ENCODE measurements around the gene APBA3. TPM values are rescaled to one million over a fixed set of nuclear protein-coding genes. Genes with fewer than 3 reads are reported as not detected.

APBA3 gene
- total and polyA plus RNA-seq, 9 of the 15 experiments (the other 6 are each of a cell fraction or from before 2014, with no cell fraction given), result 0.10 to 29.5 (median 11.5) TPM

DNA sequence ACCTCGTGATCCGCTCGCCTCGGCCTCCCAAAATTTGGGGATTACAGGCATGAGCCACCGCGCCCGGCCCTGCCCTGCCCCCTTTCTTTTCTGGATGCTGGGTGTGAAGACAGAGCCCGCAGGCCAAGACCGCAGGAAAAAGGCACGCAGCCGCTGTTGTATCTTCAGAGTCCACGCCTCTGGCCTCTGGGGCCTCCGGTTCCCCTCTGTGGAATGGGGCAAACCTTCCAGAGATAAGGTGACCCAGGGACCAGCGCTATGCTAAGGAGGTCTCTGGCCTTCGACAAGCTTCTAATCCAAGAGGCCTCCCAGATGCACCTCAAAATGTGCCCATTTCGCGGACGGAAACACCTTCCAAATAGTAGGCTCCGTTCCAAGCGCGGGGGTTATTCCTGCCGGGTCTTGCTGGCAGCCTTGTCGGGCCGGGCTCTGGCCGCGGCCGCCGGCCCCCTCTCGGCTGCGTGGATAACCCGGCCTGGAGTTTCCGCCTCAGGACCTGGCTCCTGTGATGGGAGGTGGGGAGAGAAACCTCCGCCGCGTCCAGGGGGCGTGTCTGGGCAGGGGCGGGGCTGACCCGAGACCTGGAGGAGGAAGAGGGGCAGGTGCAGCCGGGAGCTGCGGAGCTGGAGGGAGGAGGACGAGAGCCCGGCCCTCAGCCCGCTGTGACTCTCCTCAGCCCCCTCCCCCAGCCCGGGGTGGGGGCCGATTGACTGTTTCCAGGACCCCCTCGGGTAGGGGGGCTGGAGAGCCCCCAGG lies 40.2 kb downstream of the APBA3 start (continued):
- TF ChIP-seq, protein P1, sequence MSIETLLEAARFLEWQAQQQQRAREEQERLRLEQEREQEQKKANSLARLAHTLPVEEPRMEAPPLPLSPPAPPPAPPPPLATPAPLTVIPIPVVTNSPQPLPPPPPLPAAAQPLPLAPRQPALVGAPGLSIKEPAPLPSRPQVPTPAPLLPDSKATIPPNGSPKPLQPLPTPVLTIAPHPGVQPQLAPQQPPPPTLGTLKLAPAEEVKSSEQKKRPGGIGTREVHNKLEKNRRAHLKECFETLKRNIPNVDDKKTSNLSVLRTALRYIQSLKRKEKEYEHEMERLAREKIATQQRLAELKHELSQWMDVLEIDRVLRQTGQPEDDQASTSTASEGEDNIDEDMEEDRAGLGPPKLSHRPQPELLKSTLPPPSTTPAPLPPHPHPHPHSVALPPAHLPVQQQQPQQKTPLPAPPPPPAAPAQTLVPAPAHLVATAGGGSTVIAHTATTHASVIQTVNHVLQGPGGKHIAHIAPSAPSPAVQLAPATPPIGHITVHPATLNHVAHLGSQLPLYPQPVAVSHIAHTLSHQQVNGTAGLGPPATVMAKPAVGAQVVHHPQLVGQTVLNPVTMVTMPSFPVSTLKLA (conservative IDR thresholded peaks at IDR 0.05), result peak; percentile 51 to 65; a peak in 3 of 4 replicates
- no peak for TF ChIP-seq ZNF551 (CRISPR knock-in tag; IDR thresholded peaks at IDR 0.05)
- peak; percentile 99 for TF ChIP-seq HDAC2 (IDR thresholded peaks at IDR 0.05)
- TF ChIP-seq SP1 (CRISPR knock-in tag; IDR thresholded peaks at IDR 0.05), result peak; percentile 99
- TF ChIP-seq NR4A1 (CRISPR knock-in tag; IDR thresholded peaks at IDR 0.05), result no peak
- TF ChIP-seq NR4A1 (tag; IDR thresholded peaks at IDR 0.05), result peak; percentile 72; the same call in 1 of the 2 replicates
- TF ChIP-seq HDGF (IDR thresholded peaks at IDR 0.05), result peak; percentile 95
- TF ChIP-seq POLR2G (IDR thresholded peaks at IDR 0.05; ENCODE audit: low read depth, low read length), result peak; percentile 78
- peak; percentile 94 to 99 for TF ChIP-seq RCOR1 (IDR thresholded peaks at IDR 0.05; ENCODE audit: borderline replicate concordance in 1 of 2, low read depth in 2 of 2, low read length in 2 of 2)
- peak; percentile 91 for TF ChIP-seq CXXC5 (CRISPR knock-in tag; IDR thresholded peaks at IDR 0.05)
- TF ChIP-seq YY1 (IDR thresholded peaks at IDR 0.05; ENCODE audit: borderline replicate concordance in 1 of 3, control insufficient read depth in 1 of 3, extremely low read depth in 1 of 3, insufficient read depth in 3 of 3, insufficient read length in 1 of 3, insufficient replicate concordance in 2 of 3, low read depth in 1 of 3, low read length in 2 of 3), result peak in 2 of 3 experiments; percentile 76 to 83
- TF ChIP-seq TRIM24 (IDR thresholded peaks at IDR 0.05), result peak; percentile 35 to 55; a peak in 3 of 4 replicates
- TF ChIP-seq RBM25 (IDR thresholded peaks at IDR 0.05; ENCODE audit: low read depth, low read length, severe bottlenecking), result peak; percentile 99
- TF ChIP-seq CBX3 (IDR thresholded peaks at IDR 0.05; ENCODE audit: borderline replicate concordance in 1 of 2, low read length in 2 of 2), result peak in 1 of 2 experiments; percentile 97; a peak in 2 of 3 replicates
- no peak for TF ChIP-seq NR3C1 (CRISPR knock-in tag; IDR thresholded peaks at IDR 0.05)
- TF ChIP-seq ARNT (IDR thresholded peaks at IDR 0.05), result peak; percentile 90 to 95; a peak in 3 of 4 replicates
- TF ChIP-seq, protein P2, sequence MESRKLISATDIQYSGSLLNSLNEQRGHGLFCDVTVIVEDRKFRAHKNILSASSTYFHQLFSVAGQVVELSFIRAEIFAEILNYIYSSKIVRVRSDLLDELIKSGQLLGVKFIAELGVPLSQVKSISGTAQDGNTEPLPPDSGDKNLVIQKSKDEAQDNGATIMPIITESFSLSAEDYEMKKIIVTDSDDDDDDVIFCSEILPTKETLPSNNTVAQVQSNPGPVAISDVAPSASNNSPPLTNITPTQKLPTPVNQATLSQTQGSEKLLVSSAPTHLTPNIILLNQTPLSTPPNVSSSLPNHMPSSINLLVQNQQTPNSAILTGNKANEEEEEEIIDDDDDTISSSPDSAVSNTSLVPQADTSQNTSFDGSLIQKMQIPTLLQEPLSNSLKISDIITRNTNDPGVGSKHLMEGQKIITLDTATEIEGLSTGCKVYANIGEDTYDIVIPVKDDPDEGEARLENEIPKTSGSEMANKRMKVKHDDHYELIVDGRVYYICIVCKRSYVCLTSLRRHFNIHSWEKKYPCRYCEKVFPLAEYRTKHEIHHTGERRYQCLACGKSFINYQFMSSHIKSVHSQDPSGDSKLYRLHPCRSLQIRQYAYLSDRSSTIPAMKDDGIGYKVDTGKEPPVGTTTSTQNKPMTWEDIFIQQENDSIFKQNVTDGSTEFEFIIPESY (CRISPR knock-in tag; IDR thresholded peaks at IDR 0.05), result peak; percentile 84; the same call in 1 of the 2 replicates
- peak; percentile 100 for TF ChIP-seq SMARCA5 (IDR thresholded peaks at IDR 0.05)
- TF ChIP-seq TGIF2 (CRISPR knock-in tag; IDR thresholded peaks at IDR 0.05), result 0 out of 2 replicates have a peak, but pooled peaks have one; percentile 47
- TF ChIP-seq BCOR (IDR thresholded peaks at IDR 0.05), result peak; percentile 100
- peak; percentile 77 for TF ChIP-seq ETV1 (tag; conservative IDR thresholded peaks at IDR 0.05; ENCODE audit: low read depth)
- TF ChIP-seq GTF2F1 (IDR thresholded peaks at IDR 0.05; ENCODE audit: low read depth, low read length), result 0 out of 2 replicates have a peak, but pooled peaks have one; percentile 49
- TF ChIP-seq CTBP1 (IDR thresholded peaks at IDR 0.05; ENCODE audit: borderline replicate concordance), result peak; percentile 93
- peak; percentile 81 for TF ChIP-seq GABPB1 (CRISPR knock-in tag; IDR thresholded peaks at IDR 0.05)
- TF ChIP-seq, protein P3, sequence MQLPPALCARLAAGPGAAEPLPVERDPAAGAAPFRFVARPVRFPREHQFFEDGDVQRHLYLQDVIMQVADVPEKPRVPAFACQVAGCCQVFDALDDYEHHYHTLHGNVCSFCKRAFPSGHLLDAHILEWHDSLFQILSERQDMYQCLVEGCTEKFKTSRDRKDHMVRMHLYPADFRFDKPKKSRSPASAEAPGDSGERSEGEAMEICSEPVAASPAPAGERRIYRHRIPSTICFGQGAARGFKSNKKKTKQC (CRISPR knock-in tag; IDR thresholded peaks at IDR 0.05), result peak; percentile 71
